K562 (cell line): ENCODE measurements around the gene PDCD10. TPM values are rescaled to one million over a fixed set of nuclear protein-coding genes. Genes with fewer than 3 reads are reported as not detected.

ENCODE experiments used
- BHLHE40 ChIP-seq: IDR thresholded peaks from 2 replicates; pipeline ENCODE4 v1.6.1; 2011; ENCODE audit warnings: low read length, improper control_type of control experiment
- FOXM1 ChIP-seq, 2 experiments: fragments of 450-650 bp in 1 of 2; sonication (generic) in 1 of 2; formaldehyde crosslinking in 1 of 2; IDR thresholded peaks; 2 replicates each; pipeline versions ENCODE4 v1.6.1 to v1.9.0; 2017 to 2022; ENCODE audit warnings: low read depth in 2 of 2, mild to moderate bottlenecking in 2 of 2, missing genetic modification reagents in 1 of 2, moderate library complexity in 1 of 2
- HNRNPL ChIP-seq: fragments of 200-400 bp; formaldehyde crosslinking; IDR thresholded peaks from 2 replicates; pipeline ENCODE4 v1.6.1; 2017; ENCODE audit warnings: low read depth, mild to moderate bottlenecking, low read length
- KAT7 ChIP-seq: sonication (generic); formaldehyde crosslinking; IDR thresholded peaks from 2 replicates; pipeline ENCODE4 v1.8.0; 2022; ENCODE audit warnings: missing genetic modification reagents, mild to moderate bottlenecking, borderline replicate concordance
- MAZ ChIP-seq, 2 experiments: fragments of 450-650 bp in 1 of 2; sonication (generic) in 1 of 2; formaldehyde crosslinking; IDR thresholded peaks in 1 of 2; conservative IDR thresholded peaks in 1 of 2; 2 replicates each; pipeline versions ENCODE4 v1.4.0 to v1.5.0; 2020; ENCODE audit warnings: mild to moderate bottlenecking in 1 of 2, missing genetic modification reagents in 1 of 2
- MGA ChIP-seq: fragments of 450-650 bp; IDR thresholded peaks from 2 replicates; pipeline ENCODE4 v1.6.1; 2016; ENCODE audit warnings: mild to moderate bottlenecking, moderate library complexity
- PBX2 ChIP-seq, 2 experiments: IDR thresholded peaks in 1 of 2; conservative IDR thresholded peaks in 1 of 2; 2 replicates each; pipeline ENCODE4 v1.6.1; 2016; ENCODE audit warnings: low read depth in 2 of 2, mild to moderate bottlenecking in 1 of 2, missing compliant biosample characterization in 1 of 2, missing genetic modification characterization in 1 of 2, moderate library complexity in 1 of 2
- TAF15 ChIP-seq: fragments of 200-400 bp; formaldehyde crosslinking; IDR thresholded peaks from 2 replicates; pipeline ENCODE4 v1.6.1; 2017; ENCODE audit warnings: mild to moderate bottlenecking, low read depth, low read length, moderate library complexity
- ZBTB9 ChIP-seq: fragments of 450-650 bp; formaldehyde crosslinking; IDR thresholded peaks from 2 replicates; pipeline ENCODE4 v1.4.0; 2020; ENCODE audit warnings: mild to moderate bottlenecking, moderate library complexity
- ZFX ChIP-seq: sonication (generic); formaldehyde crosslinking; IDR thresholded peaks from 2 replicates; pipeline ENCODE4 v1.8.0; 2022; ENCODE audit warnings: mild to moderate bottlenecking, missing genetic modification reagents, moderate library complexity
- ZNF274 ChIP-seq: IDR thresholded peaks from 2 replicates; pipeline ENCODE4 v1.6.1; 2011; ENCODE audit warnings: low read depth, mild to moderate bottlenecking, low read length, moderate library complexity, borderline replicate concordance
- polyA plus RNA-seq, 8 experiments: library from polyadenylated mRNA; depleted of rRNA in 4 of 8; stranded (reverse) in 5 of 8; unstranded in 3 of 8; fragments of >200 nt; fragmentation: Nextera tagmentation in 2 of 8; fragmentation: Illumina TruSeq in 1 of 8; extraction: Ambion mirVana in 2 of 8; extraction: Trizol in 1 of 8; gene quantifications; 2 replicates each; pipeline versions ENCODE4 v1.2.1 to v1.2.3, GENCODE V29; 2011 to 2014; ENCODE audit warnings: inconsistent platforms in 1 of 8, missing spikeins in 1 of 8
- total RNA-seq, 7 experiments: library from RNA; depleted of rRNA in 6 of 7; stranded (reverse); fragments of >200 nt in 6 of 7; fragmentation: Illumina TruSeq in 2 of 7; extraction: Trizol in 2 of 7; gene quantifications; 2 replicates each; pipeline versions ENCODE4 v1.2.1 to v1.2.3, GENCODE V29; 2011 to 2021; ENCODE audit warnings: low replicate concordance in 1 of 7

PDCD10 gene
- total and polyA plus RNA-seq, 9 of the 15 experiments (the other 6 are each of a cell fraction or from before 2014, with no cell fraction given): 121 to 476 (median 232) TPM

GRCh38 chr3:167723872-167724271 lies 10.8 kb downstream of the PDCD10 start (continued):
- no peak for TF ChIP-seq PBX2 (CRISPR knock-in tag; IDR thresholded peaks at IDR 0.05; ENCODE audit: low read depth)
- TF ChIP-seq PBX2 (tag; conservative IDR thresholded peaks at IDR 0.05; ENCODE audit: low read depth): 0 out of 2 replicates have a peak, but pooled peaks have one; percentile 29
- no peak for TF ChIP-seq HNRNPL
- no peak for TF ChIP-seq ZBTB9 (CRISPR knock-in tag)
- no peak for TF ChIP-seq TAF15
- no peak for TF ChIP-seq ZNF274
- no peak for TF ChIP-seq BHLHE40
- no peak for TF ChIP-seq KAT7 (CRISPR knock-in tag)
- no peak for TF ChIP-seq ZFX (CRISPR knock-in tag)
- TF ChIP-seq MAZ (CRISPR knock-in tag; conservative IDR thresholded peaks at IDR 0.05 in 1 of 2, IDR thresholded peaks at IDR 0.05 in 1 of 2): peak in 1 of 2 experiments; percentile 28; a peak in 1 of 4 replicates
- TF ChIP-seq FOXM1 (IDR thresholded peaks at IDR 0.05; ENCODE audit: low read depth): peak; percentile 77
- TF ChIP-seq FOXM1 (CRISPR knock-in tag; IDR thresholded peaks at IDR 0.05; ENCODE audit: low read depth): no peak
- TF ChIP-seq MGA: no peak
